ENCODE data around the gene SHKBP1.

Gene SHKBP1

GRCh38 chr19:40613690-40614621, 37.3 kb downstream of the SHKBP1 start:
- H3K4me3 ChIP-seq (ENCODE audit: low read depth, low read length): peak overlapping the region; percentile 95
- peak; percentile 93 for DNase-seq (ENCODE audit: low read depth)

GRCh38 chr19:40614622-40615411, 38.1 kb downstream of the SHKBP1 start:
- TF ChIP-seq, protein P1, sequence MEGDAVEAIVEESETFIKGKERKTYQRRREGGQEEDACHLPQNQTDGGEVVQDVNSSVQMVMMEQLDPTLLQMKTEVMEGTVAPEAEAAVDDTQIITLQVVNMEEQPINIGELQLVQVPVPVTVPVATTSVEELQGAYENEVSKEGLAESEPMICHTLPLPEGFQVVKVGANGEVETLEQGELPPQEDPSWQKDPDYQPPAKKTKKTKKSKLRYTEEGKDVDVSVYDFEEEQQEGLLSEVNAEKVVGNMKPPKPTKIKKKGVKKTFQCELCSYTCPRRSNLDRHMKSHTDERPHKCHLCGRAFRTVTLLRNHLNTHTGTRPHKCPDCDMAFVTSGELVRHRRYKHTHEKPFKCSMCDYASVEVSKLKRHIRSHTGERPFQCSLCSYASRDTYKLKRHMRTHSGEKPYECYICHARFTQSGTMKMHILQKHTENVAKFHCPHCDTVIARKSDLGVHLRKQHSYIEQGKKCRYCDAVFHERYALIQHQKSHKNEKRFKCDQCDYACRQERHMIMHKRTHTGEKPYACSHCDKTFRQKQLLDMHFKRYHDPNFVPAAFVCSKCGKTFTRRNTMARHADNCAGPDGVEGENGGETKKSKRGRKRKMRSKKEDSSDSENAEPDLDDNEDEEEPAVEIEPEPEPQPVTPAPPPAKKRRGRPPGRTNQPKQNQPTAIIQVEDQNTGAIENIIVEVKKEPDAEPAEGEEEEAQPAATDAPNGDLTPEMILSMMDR (conservative IDR thresholded peaks at IDR 0.05; ENCODE audit: low read depth, low read length): no peak
- DNase-seq (ENCODE audit: low read depth): peak; percentile 96

More at GRCh38 chr19:40613690-40614621, 37.3 kb downstream of the SHKBP1 start:
- TF ChIP-seq, protein P1 (conservative IDR thresholded peaks at IDR 0.05; ENCODE audit: low read depth, low read length): no peak

DNA sequence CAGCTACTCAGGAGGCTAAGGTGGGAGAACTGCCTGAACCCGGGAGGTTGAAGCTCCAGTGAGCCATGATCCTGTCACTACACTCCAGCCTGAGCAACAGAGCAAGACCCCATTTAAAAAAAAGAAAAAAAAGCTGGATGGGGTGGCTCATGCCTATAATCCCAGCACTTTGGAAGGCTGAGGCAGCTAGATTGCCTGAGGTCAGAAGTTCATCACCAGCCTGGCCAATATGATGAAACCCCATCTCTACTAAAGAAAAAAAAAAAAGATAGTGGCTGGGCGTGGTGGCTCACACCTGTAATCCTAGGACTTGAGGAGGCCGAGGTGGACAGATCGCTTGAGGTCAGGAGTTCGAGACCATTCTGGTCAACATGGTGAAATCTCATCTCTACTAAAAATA, 39.5 kb downstream of the SHKBP1 start:
- DNase-seq (ENCODE audit: low read depth): no peak
- no peak overlapping the region for H3K4me3 ChIP-seq (ENCODE audit: low read depth, low read length)
- TF ChIP-seq, protein P1 (conservative IDR thresholded peaks at IDR 0.05; ENCODE audit: low read depth, low read length): no peak

More at GRCh38 chr19:40614622-40615411, 38.1 kb downstream of the SHKBP1 start:
- H3K4me3 ChIP-seq (ENCODE audit: low read depth, low read length): peak overlapping the region; percentile 95

DNA sequence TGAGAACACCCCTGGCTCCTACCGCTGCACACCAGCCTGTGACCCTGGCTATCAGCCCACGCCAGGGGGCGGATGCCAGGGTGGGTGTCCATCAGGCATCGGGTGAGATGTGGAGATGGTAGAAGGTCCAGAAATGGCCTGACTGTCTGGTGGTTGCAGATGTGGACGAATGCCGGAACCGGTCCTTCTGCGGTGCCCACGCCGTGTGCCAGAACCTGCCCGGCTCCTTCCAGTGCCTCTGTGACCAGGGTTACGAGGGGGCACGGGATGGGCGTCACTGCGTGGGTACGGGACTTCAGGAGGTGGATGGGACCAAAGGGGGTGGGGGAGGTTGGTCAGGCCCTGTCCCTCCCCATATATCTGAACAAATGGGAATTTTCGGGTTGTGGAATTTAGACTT, 40.3 kb downstream of the SHKBP1 start:
- no peak for DNase-seq (ENCODE audit: low read depth)
- TF ChIP-seq, protein P1 (conservative IDR thresholded peaks at IDR 0.05; ENCODE audit: low read depth, low read length): no peak

DNA sequence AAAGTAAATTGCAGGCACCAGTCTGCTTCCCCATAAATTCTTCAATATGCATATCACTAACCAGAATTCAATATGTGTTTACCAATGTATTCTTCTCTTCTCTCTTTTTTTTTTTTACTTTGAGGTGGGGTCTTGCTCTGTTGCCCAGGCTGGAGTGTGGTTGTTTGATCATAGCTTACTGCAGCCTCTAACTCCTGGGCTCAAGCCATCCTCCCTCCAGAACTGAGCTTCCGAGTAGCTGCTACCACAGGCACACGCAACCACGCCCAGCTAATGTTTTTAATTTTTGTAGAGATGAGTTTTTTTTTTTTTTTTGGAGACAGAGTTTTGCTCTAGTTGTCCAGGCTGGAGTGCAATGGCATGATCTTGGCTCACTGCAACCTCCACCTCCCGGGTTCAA, 41.3 kb downstream of the SHKBP1 start:
- H3K4me3 ChIP-seq (ENCODE audit: low read depth, low read length): no peak overlapping the region
- TF ChIP-seq, protein P1 (conservative IDR thresholded peaks at IDR 0.05; ENCODE audit: low read depth, low read length): no peak
- DNase-seq (ENCODE audit: low read depth): no peak

More for the DNA sequence above, 40.3 kb downstream of the SHKBP1 start:
- no peak overlapping the region for H3K4me3 ChIP-seq (ENCODE audit: low read depth, low read length)

- no peak for DNase-seq (ENCODE audit: low read depth)
Measured at GRCh38 chr19:40619333-40620160, 42.9 kb downstream of the SHKBP1 start.

More at GRCh38 chr19:40619333-40620160, 42.9 kb downstream of the SHKBP1 start:
- TF ChIP-seq, protein P1 (conservative IDR thresholded peaks at IDR 0.05; ENCODE audit: low read depth, low read length): no peak
- no peak overlapping the region for H3K4me3 ChIP-seq (ENCODE audit: low read depth, low read length)
